GM19025 (cell line): ENCODE results near the gene PPARA.

Source experiments
- ATAC-seq: cut with Tn5 transposase; IDR thresholded peaks from one replicate; pipeline ENCODE4 v1.9.1; 2021; ENCODE audit warnings: mild to moderate bottlenecking, low read depth, moderate library complexity; ENCODE audit not compliant: unreplicated experiment

Gene PPARA

GRCh38 chr22:46150034-46150654 is at the start of gene PPARA:
Gene PPARA, plus strand, starts transcription at chr22:46150526. Its CDS starts 47,858 bp downstream, at chr22:46198384.
- ATAC-seq: peak; percentile 72

DNA sequence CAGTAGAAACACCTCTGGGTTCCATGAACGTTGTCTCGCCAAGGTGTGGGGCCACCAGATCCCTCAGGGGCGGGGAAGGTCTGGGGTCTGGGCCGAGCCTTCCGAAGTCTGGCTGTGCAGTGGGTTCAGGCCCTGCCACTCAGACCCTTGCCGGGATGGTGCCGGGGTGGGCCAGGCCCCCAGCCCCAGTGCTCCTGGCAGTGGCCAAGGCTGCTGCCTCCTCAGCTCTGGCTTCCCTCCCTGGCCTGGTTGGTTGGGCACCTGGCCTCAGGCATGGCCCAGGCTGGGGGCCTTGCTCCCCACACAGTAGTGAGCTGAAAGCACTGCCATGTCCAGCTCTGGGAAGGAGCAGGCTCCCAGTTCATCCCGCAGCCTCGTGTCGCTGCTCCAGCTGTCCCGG is 48.2 kb upstream of the PPARA start:
- ATAC-seq: no peak

DNA sequence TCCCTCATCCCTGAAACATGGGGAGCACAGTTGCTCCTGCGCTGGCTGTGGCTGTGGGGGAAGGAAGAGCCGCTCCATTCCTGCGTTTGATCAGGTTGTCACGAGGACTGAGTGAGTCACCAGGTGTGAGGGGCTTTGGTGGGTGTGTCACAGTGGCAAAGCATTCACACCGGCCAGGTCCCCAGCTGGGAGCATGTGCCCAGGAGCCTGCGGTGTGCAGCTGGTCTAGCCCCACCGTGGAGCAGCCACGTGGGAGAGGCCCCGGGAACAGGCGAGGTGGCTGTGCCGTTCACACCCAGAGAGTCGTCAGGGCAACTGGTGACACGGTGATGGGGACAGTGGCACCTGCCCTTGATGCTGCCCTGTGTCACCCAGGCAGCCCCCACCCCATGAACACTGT is 47.6 kb upstream of the PPARA start:
- ATAC-seq: no peak

GRCh38 chr22:46103181-46103580 is 47.1 kb upstream of the PPARA start:
- ATAC-seq: no peak

GRCh38 chr22:46103664-46104063 is 46.7 kb upstream of the PPARA start:
- ATAC-seq: no peak

DNA sequence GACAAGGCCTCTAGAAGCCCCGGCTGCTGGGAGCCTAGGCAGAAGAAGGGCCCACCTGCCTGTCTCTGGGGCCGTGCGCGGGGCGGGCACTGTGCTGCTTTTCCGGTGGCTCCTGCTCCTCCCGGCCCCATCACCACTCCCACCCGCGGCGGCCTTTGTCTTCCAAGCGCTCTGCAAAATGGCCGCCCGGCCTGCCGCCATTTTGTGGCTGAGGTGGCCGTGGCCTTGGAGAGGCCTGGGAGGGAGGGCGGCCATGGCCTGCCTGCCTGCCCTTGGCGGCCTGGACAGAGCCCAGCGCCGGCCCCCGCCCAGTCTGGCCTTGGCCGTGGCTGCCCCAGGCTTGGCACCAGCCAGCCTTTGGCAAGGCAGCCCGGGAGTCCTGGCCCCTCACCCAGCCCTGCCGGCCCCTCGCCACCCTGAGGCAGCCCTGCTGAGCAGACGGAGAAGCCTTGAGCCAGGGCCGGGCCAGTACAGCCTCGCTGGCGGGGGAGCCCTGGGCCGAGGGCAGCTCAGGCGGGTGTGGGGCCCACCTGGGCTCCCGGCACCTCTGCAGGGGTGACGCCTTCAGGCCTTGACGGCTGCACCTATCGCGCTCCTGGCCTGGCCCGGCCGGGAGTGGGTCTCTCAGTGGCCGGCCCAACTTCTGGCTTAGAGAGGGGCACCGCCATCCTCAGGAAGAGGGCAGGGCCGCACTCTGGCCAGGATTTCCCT is 46.0 kb upstream of the PPARA start:
- no peak for ATAC-seq

DNA sequence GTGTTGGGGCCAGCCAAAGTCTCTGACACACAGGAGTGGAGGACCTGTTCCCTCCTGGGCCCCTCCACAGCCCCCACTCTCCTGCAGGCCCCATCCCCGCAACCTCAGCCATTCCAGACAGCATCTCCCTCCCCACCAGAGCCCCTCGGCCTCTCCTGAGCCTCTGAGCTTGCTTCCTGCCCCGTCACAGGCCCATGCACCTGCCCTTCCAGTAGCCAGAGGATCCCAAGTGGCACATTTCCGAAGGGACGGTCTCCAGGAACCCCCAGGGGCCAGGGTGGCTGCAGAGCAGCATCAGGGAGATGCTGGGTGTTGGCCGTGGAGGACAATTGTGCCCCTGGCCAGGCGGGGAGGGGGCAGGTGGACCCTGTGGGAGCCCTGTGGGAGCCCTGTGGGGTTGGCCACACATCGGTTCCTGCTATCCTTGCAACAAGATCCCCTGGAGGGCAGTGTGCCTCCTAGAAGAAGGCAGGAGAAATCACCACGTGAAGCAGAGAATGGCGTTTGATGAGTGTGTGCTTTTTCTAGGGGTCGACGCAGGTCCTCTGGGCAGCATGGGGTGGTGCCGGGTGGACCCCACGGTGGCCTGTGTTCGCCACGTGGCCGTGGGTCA is 45.3 kb upstream of the PPARA start:
- ATAC-seq: no peak

DNA sequence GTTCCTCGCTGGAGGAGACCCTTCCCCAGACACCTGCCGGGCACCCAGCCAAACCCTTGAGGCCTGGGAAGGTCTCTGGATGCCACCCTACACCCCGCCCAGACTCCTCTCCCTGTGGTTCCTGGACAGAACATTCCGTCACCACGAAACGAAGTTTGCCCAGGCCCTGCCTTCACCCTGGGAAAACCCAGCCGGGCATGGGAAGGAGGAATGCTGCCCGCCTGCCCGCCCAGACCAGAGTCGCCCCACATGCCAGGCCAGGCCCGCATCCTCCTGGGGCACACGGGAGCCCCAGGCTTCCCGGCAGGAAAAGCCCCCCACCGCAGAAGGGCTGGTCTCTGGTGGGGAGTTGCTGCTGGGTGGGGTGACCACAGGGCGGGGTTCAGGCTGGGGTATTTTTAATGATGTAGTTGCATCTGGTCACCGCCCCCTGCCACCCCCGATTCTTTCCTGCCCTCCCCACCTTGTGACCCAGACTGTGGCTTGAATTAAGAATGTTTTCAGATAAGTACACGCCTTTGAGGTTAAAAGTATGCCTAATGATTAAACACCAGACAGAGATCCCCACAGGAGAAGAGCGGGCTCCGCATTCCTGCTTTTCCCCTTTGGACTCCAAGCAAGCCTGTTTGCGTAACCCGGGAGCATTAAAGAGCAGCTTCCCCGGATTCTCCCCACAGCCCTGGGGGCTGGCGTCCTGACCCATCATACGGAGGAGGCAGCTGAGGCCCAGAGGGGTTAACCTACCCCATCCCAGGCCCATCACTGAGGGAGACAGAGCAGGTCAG is 44.6 kb upstream of the PPARA start:
- no peak for ATAC-seq

DNA sequence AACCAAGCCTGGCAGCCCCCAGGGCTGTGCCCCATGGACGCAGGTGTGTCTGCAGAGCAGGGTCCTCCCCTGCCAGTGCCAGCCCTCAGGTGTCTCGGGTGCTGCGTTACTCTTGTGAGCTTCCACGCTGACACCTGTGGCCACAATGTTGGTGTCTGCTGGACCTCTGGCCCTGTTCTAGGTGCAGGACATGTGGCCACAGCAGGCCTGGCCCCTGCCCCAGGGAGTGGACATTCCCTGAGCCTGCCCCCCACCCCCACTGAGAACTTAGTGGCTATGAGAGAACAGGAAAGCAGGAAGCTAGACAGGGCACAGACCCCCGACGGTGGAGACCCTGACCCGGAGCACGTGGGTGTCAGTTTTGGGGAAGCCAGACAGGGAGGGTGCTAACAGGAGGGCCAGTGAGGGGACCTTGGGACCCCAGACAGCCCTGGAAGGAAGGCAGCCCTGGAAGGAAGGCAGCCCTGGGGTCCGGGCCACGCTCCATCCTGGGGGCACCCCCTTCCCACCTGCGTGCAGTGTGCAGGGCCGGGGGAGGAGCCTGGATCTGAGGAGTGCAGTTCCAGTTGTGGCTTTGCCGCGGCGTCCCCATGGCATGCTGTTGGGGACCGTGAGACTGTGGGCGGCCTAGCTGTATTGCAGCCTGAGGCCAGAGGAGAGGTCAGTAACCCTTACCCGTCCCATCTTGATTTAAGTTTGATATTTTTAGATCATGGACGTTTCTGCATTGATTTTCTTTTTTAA is 43.9 kb upstream of the PPARA start:
- ATAC-seq: no peak

- ATAC-seq: no peak
Observed at GRCh38 chr22:46107089-46107664, 43.1 kb upstream of the PPARA start.

DNA sequence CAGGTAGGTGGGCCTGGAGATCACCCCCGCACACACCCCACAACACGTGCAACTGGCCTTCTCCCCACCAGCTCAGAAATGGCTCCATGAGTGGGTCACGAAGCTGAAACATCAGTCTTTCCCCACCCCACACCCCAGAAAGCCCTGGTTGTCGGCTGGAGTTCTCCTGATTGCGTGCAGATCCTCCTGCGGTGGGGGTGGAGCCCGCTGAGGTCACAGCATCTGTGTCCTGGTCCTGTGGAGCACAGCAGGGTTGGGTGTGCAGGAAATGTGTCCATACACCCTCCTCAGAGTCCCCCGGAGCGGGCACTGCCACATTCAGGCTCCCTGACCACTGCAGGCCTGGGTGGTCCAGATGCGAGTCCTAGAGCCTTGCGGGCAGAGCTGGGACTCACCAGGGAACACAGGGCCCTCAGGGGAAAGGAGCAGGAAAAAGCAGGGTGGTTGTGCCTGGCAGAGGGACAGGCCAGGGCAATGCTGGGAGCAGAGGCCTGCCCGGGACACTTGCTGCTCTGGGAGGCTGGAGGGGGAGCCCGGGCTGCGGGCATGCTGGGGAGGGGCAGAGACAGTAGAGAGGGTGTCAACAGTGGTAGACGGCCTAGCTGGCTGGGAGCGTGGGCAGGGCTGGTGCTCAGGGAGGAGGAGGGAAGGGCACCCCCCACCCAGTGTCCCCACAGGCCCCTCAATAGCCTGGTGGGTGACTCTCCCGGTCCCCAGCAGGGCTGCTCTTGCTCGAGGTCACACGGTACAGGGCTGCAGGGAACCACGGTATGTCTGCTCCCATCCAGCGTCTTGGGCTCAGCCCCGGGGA is 42.4 kb upstream of the PPARA start:
- ATAC-seq: no peak

DNA sequence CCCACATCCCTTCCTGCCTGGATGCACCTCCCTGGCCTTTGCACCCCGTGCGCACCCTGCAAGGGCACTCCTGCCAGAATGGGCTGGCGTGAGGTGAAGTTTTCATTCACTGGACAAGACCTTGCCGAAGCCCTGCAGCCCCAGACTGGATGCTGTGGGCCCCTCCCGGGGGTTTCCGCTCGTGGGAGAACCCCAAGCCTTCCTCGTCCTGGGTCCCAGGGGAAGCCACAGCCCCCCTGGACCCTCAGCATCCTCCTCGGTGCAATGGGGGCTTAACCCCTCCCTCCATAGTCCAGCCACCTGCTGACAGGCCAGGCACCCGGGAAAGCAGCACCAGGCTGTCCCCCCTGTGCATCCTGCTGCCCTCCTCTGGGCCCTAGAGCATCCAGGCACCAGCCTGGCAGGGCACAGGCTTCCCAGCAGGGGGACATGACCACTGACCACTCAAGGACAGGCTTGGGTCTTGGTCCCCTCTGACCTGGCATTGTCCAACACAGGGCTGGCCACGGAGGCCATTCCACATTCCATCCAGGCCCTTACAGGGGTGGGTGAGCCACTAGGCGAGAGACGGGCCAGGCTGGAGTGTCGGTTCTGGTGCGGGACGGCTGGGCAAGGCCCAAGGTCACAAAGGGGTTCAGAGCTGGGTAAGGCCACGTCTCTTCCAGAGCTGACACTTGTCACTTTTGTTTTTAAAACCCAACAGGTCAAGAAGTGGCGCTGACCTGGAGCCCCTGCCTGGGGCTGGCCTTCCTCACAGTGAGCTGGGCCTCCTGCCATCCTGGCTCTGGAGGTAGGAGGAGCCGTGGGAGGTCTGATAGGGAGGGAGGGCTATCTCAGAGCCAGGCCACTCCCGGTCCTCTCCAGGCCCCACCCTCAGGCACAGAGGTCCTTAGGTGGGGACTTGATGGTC is 41.5 kb upstream of the PPARA start:
- no peak for ATAC-seq

DNA sequence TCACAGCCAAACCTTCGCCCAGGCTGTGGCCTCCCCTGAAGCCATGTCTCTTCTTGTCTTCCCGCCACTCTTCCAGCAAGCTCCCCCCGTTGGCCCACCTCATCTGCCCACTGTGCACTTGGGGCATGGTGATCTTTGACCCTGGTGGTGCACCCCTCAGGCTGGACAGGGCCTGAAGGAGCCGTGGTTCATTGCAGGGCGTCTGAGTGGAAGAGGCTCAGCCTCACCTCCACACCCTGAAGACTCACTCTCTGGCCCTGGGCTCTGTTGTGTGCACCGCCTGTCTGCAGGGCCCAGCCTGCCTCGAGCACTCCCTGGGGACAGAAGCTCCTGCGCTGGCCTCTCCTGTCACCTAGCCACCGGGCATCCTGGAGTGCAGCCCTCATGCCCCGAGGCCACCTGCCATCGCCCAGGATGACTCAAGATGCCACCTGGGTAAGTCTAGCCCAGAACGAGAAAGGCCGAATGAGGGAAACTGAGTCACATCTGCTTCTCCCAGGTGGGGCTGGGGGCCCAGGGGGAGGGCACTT is 40.8 kb upstream of the PPARA start:
- ATAC-seq: no peak

DNA sequence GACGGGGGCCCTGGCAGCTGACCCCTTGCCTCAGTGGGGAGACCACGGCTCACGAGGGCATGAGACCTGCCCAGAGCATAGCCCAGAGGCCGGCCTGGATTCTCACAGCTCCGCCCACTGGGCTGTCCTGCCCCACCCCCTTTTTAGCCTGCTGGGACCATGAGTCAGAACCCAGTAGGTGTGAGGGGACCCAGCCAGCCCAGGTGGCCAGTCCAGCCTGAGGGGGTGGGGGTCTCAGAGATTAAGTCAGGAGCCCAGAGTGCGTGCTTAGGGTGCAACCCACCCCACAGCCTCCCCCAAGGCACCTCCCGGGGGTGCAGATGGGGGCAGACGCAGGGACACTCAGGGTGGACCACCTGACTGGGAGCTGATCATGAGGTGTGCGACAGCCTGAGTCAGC is 40.1 kb upstream of the PPARA start:
- no peak for ATAC-seq

DNA sequence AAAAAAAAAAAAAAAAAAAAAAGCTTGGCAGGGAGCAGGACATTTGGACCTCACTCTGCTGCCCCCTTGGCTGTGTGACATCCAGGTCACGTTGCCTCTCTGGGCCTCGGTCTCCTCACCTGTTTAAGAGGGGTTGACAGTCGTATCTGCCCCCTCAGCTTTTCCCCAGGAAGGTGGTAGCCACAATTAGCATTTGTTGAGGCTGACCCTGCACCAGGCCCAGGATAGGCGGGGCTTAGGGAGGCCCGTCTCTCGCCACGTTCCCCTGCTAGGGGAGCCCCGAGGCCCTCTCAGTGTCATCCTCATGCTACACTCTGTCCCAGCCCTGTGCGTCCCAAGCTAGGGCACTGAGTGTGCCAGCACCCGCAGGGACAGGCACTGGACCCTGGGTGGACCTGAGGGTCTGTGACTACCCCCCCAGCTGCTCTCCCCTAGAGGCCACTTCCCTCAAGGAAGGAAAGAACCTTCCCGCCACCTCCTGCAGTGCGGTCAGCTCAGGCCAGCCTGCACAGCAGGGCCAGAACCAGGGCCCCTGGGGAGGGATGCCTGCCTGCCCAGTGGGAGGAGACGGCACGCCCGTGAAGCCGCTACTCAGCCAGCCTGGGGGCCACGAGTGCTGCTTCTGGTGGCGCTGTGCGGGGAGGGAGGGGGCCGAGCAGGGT is 38.5 kb upstream of the PPARA start:
- no peak for ATAC-seq

GRCh38 chr22:46112405-46112804 is 37.9 kb upstream of the PPARA start:
- ATAC-seq: no peak

- no peak for ATAC-seq
Observed at GRCh38 chr22:46113110-46113909, 37.0 kb upstream of the PPARA start.
